ENCODE measurements around the gene S100A2.

S100A2 gene

GRCh38 chr1:153515504-153516394 is 49.9 kb downstream of the S100A2 start:
- DNase-seq (ENCODE audit: extremely low read depth, low read depth): no peak
- no peak for TF ChIP-seq CTCF (IDR thresholded peaks at IDR 0.05; ENCODE audit: low read depth, low read length)

- DNase-seq (ENCODE audit: extremely low read depth, low read depth): no peak
- TF ChIP-seq CTCF (IDR thresholded peaks at IDR 0.05; ENCODE audit: low read depth, low read length): no peak
Observed at GRCh38 chr1:153513666-153514065, 52.0 kb downstream of the S100A2 start.

GRCh38 chr1:153513023-153513422 is 52.6 kb downstream of the S100A2 start:
- DNase-seq (ENCODE audit: extremely low read depth, low read depth): no peak
- no peak for TF ChIP-seq CTCF (IDR thresholded peaks at IDR 0.05; ENCODE audit: low read depth, low read length)

All from AG09319 (cell line).